Measurements from ENCODE around the gene ALDH1A1. TPM values are rescaled to one million over a fixed set of nuclear protein-coding genes. Genes with fewer than 3 reads are reported as not detected.

ALDH1A1 gene
- total RNA-seq, 1 experiment from 2014 or later, result not detected

- Histone ChIP-seq H3K4me1 (ENCODE audit: insufficient read depth, low read length) (no peaks in the 10 kb centered on the region), H3K9me2 (replicated peaks; ENCODE audit: low read length) (no peaks in the 10 kb centered on the region), H3K79me2 (ENCODE audit: low read length) (no peaks in the 10 kb centered on the region), H3K4me3 (ENCODE audit: low read length) (no peak overlapping the region), H4K20me1 (ENCODE audit: low read length) (no peaks in the 10 kb centered on the region), H3K9me3 (ENCODE audit: low read length) (no peaks in the 10 kb centered on the region), H3K27ac (ENCODE audit: low read length) (no peak overlapping the region), H3F3A (ENCODE audit: low read length, unreplicated experiment) (no peaks in the 10 kb centered on the region), H2AFZ (ENCODE audit: low read length) (no peak overlapping the region), H3K4me2 (ENCODE audit: low read length) (no peak overlapping the region), H3K36me3 (ENCODE audit: low read depth, low read length) (no peaks in the 10 kb centered on the region), H3K27me3 (ENCODE audit: low read length) (peaks cover 42% of the 10 kb centered on the region), H3K9ac (ENCODE audit: low read length) (no peak overlapping the region)
- no peak for TF ChIP-seq CTCF (conservative IDR thresholded peaks at IDR 0.05; ENCODE audit: low read depth, low read length)
- TF ChIP-seq EZH2phosphoT487 (IDR thresholded peaks at IDR 0.05; ENCODE audit: borderline replicate concordance, low read length), result no peak
- BruUV-seq (replicated peaks), result no TSS peak
- ATAC-seq (no peak), DNase-seq (no peak)
- ChIA-PET CTCF (no interaction called here), POLR2A (ENCODE audit: unreplicated experiment) (interaction anchor here (0.6 kb wide), 1 partner anchor 1597 kb away, joined by 4 read pairs; no protein-coding TSS in a partner anchor)
- intact Hi-C loops (cut with micrococcal nuclease), result no loop called here
These were observed 48.4 kb downstream of the ALDH1A1 start for GRCh38 chr9:72904267-72905093.

- peaks cover 39% of the 10 kb centered on the region for H3K27me3 ChIP-seq (ENCODE audit: low read length)
- DNase-seq, result no peak
- no peak overlapping the region for H3K4me2 ChIP-seq (ENCODE audit: low read length)
- TF ChIP-seq EZH2phosphoT487 (IDR thresholded peaks at IDR 0.05; ENCODE audit: borderline replicate concordance, low read length), result no peak
- no peak for TF ChIP-seq CTCF (conservative IDR thresholded peaks at IDR 0.05; ENCODE audit: low read depth, low read length)
- TF ChIP-seq EZH2 (IDR thresholded peaks at IDR 0.05; ENCODE audit: low read length, unreplicated experiment), result no peak
- no peak overlapping the region for H2AFZ ChIP-seq (ENCODE audit: low read length)
- no peaks in the 10 kb centered on the region for H3K36me3 ChIP-seq (ENCODE audit: low read depth, low read length)
- no peak overlapping the region for H3K27ac ChIP-seq (ENCODE audit: low read length)
- no peaks in the 10 kb centered on the region for H3K9me2 ChIP-seq (replicated peaks; ENCODE audit: low read length)
- H3K4me1 ChIP-seq (ENCODE audit: insufficient read depth, low read length), result no peaks in the 10 kb centered on the region
- no peaks in the 10 kb centered on the region for H3F3A ChIP-seq (ENCODE audit: low read length, unreplicated experiment)
- no TSS peak for BruUV-seq (replicated peaks)
- no peak overlapping the region for H3K9ac ChIP-seq (ENCODE audit: low read length)
- no peaks in the 10 kb centered on the region for H3K9me3 ChIP-seq (ENCODE audit: low read length)
- ATAC-seq, result no peak
- H4K20me1 ChIP-seq (ENCODE audit: low read length), result no peaks in the 10 kb centered on the region
- intact Hi-C loops (cut with micrococcal nuclease), result no loop called here
- H3K4me3 ChIP-seq (ENCODE audit: low read length), result no peak overlapping the region
- no peaks in the 10 kb centered on the region for H3K79me2 ChIP-seq (ENCODE audit: low read length)
- ChIA-PET CTCF (no interaction called here), POLR2A (ENCODE audit: unreplicated experiment) (no interaction called here)
These were observed 49.8 kb downstream of the ALDH1A1 start for GRCh38 chr9:72903103-72903502.

- Histone ChIP-seq H4K20me1 (ENCODE audit: low read length) (no peaks in the 10 kb centered on the region), H2AFZ (ENCODE audit: low read length) (no peak overlapping the region), H3K79me2 (ENCODE audit: low read length) (no peaks in the 10 kb centered on the region), H3K4me1 (ENCODE audit: insufficient read depth, low read length) (no peaks in the 10 kb centered on the region), H3K27ac (ENCODE audit: low read length) (no peak overlapping the region), H3K9ac (ENCODE audit: low read length) (no peak overlapping the region), H3K27me3 (ENCODE audit: low read length) (peaks cover 36% of the 10 kb centered on the region), H3K4me2 (ENCODE audit: low read length) (no peak overlapping the region), H3K4me3 (ENCODE audit: low read length) (no peak overlapping the region), H3K36me3 (ENCODE audit: low read depth, low read length) (no peaks in the 10 kb centered on the region), H3F3A (ENCODE audit: low read length, unreplicated experiment) (no peaks in the 10 kb centered on the region), H3K9me3 (ENCODE audit: low read length) (no peaks in the 10 kb centered on the region), H3K9me2 (replicated peaks; ENCODE audit: low read length) (no peaks in the 10 kb centered on the region)
- POLR2A ChIA-PET (ENCODE audit: unreplicated experiment), result no interaction called here
- no peak for DNase-seq
- CTCF ChIA-PET, result no interaction called here
- intact Hi-C loops (cut with micrococcal nuclease), result no loop called here
- TF ChIP-seq EZH2 (IDR thresholded peaks at IDR 0.05; ENCODE audit: low read length, unreplicated experiment) (no peak), EZH2phosphoT487 (IDR thresholded peaks at IDR 0.05; ENCODE audit: borderline replicate concordance, low read length) (no peak), CTCF (conservative IDR thresholded peaks at IDR 0.05; ENCODE audit: low read depth, low read length) (no peak)
- no TSS peak for BruUV-seq (replicated peaks)
- ATAC-seq, result no peak
These were observed 50.6 kb downstream of the ALDH1A1 start for GRCh38 chr9:72902268-72902667.

Data from PC-3 (cell line).